ENCODE results near the gene P2RY8.

DNA sequence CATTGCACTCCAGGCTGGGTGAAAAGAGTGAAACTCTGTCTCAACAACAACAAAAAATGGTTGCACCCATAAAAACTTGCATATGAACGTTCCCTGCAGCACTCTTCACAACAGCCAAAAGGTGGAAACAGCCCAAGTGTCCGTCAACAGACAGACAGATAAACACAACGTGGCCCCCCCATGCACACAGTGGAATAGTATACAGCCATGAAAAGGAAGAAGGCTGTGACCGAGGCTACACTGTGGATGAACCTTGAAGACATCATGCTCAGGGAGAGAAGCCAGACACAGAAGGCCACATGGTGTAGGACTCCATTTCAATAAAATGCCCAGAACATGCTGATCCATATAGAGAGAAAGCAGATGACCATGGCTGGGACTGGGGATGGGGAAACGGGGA is 50.8 kb downstream of the P2RY8 start:
- TF ChIP-seq CTCF (IDR thresholded peaks at IDR 0.05; ENCODE audit: insufficient read depth, low read length) (no peak), POLR2AphosphoS5 (IDR thresholded peaks at IDR 0.05; ENCODE audit: low read depth) (no peak), SPI1 (IDR thresholded peaks at IDR 0.05; ENCODE audit: borderline replicate concordance, low read depth) (no peak)
